ENCODE measurements around the gene MTREX.

Gene MTREX

DNA sequence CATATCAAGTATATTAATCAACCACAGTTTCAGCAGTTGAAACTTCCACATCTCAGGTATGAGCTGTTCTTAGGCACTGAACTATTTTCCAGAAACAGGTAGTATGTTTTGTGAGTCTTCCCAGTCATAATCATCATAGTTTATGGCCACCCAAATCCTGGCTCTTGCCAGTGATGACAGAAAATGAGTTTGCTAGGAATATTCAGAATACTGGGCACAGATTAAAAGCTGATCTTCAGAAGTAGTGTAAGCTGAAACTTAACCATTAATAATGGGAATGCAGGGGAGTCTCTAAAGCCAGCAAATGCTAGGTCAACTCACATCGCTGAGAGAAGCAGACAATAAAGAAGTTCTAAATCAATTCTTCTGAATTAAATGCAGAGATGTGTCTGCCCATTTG is 162.5 kb downstream of the MTREX start:
- no peak for DNase-seq (ENCODE audit: low read depth, low spot score)

DNA sequence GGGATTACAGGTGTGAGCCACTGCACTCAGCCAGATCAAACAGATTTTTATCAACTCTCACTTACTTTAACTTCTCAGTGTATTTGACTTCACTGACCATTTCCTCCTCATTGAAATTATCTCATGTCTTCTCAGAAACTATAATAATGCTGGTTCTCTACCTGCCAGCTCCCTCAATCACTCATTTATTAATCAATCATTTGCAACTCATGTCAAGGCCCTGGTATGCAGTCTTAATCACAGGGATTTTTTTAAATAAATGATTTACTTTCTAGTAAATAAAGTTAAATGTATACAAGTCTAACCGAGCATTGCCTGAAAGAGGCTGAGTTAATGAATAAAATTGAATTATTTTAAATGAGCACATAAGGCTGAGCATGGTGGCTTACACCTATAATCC is 163.7 kb downstream of the MTREX start:
- no peak for DNase-seq (ENCODE audit: low read depth, low spot score)

DNA sequence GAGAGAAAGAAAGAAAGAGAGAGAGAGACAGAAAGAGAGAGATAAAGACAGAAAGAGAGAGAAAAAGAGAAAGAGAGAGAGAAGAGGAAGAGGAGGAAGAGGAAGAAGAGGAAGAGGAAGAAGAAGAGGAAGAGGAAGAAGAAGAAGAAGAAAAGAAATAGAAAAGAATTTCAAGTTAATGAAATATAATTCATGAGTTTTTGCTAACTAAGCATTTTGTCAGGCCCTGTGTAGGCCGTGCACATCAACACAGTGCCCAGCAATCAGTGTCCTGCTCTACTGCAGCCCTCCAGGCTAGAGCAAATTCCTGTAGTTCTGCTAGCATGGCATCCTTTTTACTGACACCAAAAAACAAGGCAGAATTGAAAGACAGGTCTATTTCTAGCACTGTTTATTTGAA is 164.9 kb downstream of the MTREX start:
- DNase-seq (ENCODE audit: low read depth, low spot score): no peak
